DMS153 treated with DMSO at 0.1 percent for 48 hours (cell line): ENCODE data around the gene VMP1.
"Not testable (repeated sequence)": the region's sequence is repeated elsewhere in the genome, so short reads cannot be mapped to it uniquely, and the experiment has no call there.

Source experiments
- DNase-seq: peaks from one replicate; lab custom pipeline; 2025; ENCODE audit not compliant: unreplicated experiment; lab: John Stamatoyannopoulos, UW

The VMP1 gene

GRCh38 chr17:59838052-59838916 lies 130.8 kb downstream of the VMP1 start:
- no peak for DNase-seq

GRCh38 chr17:59839651-59840328 lies 132.3 kb downstream of the VMP1 start:
- no peak for DNase-seq

- DNase-seq: no peak
Observed at GRCh38 chr17:59840329-59841090, 133.1 kb downstream of the VMP1 start.

- DNase-seq: not testable (repeated sequence)
Observed at GRCh38 chr17:59841091-59841881, 133.8 kb downstream of the VMP1 start.

GRCh38 chr17:59841882-59842263 lies 134.4 kb downstream of the VMP1 start:
- not testable (repeated sequence) for DNase-seq

- no peak for DNase-seq
Observed at GRCh38 chr17:59842901-59843652, 135.6 kb downstream of the VMP1 start.

GRCh38 chr17:59844884-59845594 lies 137.6 kb downstream of the VMP1 start:
- DNase-seq: no peak

GRCh38 chr17:59845595-59846393 lies 138.3 kb downstream of the VMP1 start:
- peak; percentile 82 for DNase-seq

- DNase-seq: peak; percentile 80
Observed at GRCh38 chr17:59846394-59847165, 139.1 kb downstream of the VMP1 start.

GRCh38 chr17:59848385-59848668 lies 140.9 kb downstream of the VMP1 start:
- DNase-seq: no peak

- no peak for DNase-seq
Observed at GRCh38 chr17:59848778-59849177, 141.3 kb downstream of the VMP1 start.

- DNase-seq: not testable (repeated sequence)
Observed at GRCh38 chr17:59850311-59850710, 142.9 kb downstream of the VMP1 start.

- DNase-seq: no peak
Observed at GRCh38 chr17:59851439-59852375, 144.3 kb downstream of the VMP1 start.

- not testable (repeated sequence) for DNase-seq
Observed at GRCh38 chr17:59852847-59853167, 145.4 kb downstream of the VMP1 start.

- DNase-seq: peak; percentile 44
Observed at GRCh38 chr17:59853168-59853918, 145.9 kb downstream of the VMP1 start.
